CD4-positive, alpha-beta T cell treated with Interferon alpha-2 for 1 hour (primary cell): ENCODE results near the gene SWAP70.
A peak's percentile ranks its signal among the peaks of the same experiment; 100 is the strongest.
"Not testable (repeated sequence)": the region's sequence is repeated elsewhere in the genome, so short reads cannot be mapped to it uniquely, and the experiment has no call there.

Source experiments
- DNase-seq, 2 donors: peaks; one replicate each; pipeline ENCODE4 v3.0.0-alpha.2; 2020 to 2022

The SWAP70 gene

GRCh38 chr11:9663699-9664275 lies at the start of gene SWAP70:
TSS of gene SWAP70 (plus strand) at chr11:9664077. CDS start at chr11:9664180, 103 bp downstream.
- DNase-seq, result peak; percentile 81 to 84

GRCh38 chr11:9615031-9615451 lies 48.8 kb upstream of the SWAP70 start:
- peak in 1 of 2 donors; percentile 54 for DNase-seq

GRCh38 chr11:9616042-9616675 lies 47.7 kb upstream of the SWAP70 start:
- no peak for DNase-seq

GRCh38 chr11:9616858-9617257 lies 47.0 kb upstream of the SWAP70 start:
- no peak for DNase-seq

- DNase-seq, result no peak
Observed at GRCh38 chr11:9617940-9618339, 45.9 kb upstream of the SWAP70 start.

GRCh38 chr11:9619004-9619403 lies 44.9 kb upstream of the SWAP70 start:
- DNase-seq, result no peak

GRCh38 chr11:9619971-9620370 lies 43.9 kb upstream of the SWAP70 start:
- DNase-seq, result no peak

GRCh38 chr11:9622353-9622752 lies 41.5 kb upstream of the SWAP70 start:
- DNase-seq, result not testable (repeated sequence)

GRCh38 chr11:9623053-9623452 lies 40.8 kb upstream of the SWAP70 start:
- not testable (repeated sequence) for DNase-seq

GRCh38 chr11:9624448-9624847 lies 39.4 kb upstream of the SWAP70 start:
- DNase-seq, result no peak

GRCh38 chr11:9625162-9625561 lies 38.7 kb upstream of the SWAP70 start:
- DNase-seq, result no peak

GRCh38 chr11:9625728-9626127 lies 38.1 kb upstream of the SWAP70 start:
- no peak for DNase-seq

- DNase-seq, result no peak
Observed at GRCh38 chr11:9626496-9627394, 37.1 kb upstream of the SWAP70 start.

- DNase-seq, result no peak
Observed at GRCh38 chr11:9629064-9629463, 34.8 kb upstream of the SWAP70 start.

- no peak for DNase-seq
Observed at GRCh38 chr11:9633679-9634078, 30.2 kb upstream of the SWAP70 start.

- no peak for DNase-seq
Observed at GRCh38 chr11:9636691-9637090, 27.2 kb upstream of the SWAP70 start.

GRCh38 chr11:9639099-9639498 lies 24.8 kb upstream of the SWAP70 start:
- DNase-seq, result no peak

- peak; percentile 7 to 51 for DNase-seq
Observed at GRCh38 chr11:9639985-9640384, 23.9 kb upstream of the SWAP70 start.

- no peak for DNase-seq
Observed at GRCh38 chr11:9642894-9643293, 21.0 kb upstream of the SWAP70 start.

- no peak for DNase-seq
Observed at GRCh38 chr11:9643751-9644150, 20.1 kb upstream of the SWAP70 start.

GRCh38 chr11:9645881-9646280 lies 18.0 kb upstream of the SWAP70 start:
- no peak for DNase-seq

- no peak for DNase-seq
Observed at GRCh38 chr11:9646324-9646723, 17.6 kb upstream of the SWAP70 start.

GRCh38 chr11:9651481-9651880 lies 12.4 kb upstream of the SWAP70 start:
- no peak for DNase-seq
